Putamen (tissue), 1 donor: Measurements from ENCODE around the gene ALOX5.
"Not testable (repeated sequence)": the region's sequence is repeated elsewhere in the genome, so short reads cannot be mapped to it uniquely, and the experiment has no call there.

Source experiments
- DNase-seq: peaks from one replicate; pipeline ENCODE4 v3.0.0-alpha.2; 2016; ENCODE audit warnings: low spot score

Gene ALOX5

DNA sequence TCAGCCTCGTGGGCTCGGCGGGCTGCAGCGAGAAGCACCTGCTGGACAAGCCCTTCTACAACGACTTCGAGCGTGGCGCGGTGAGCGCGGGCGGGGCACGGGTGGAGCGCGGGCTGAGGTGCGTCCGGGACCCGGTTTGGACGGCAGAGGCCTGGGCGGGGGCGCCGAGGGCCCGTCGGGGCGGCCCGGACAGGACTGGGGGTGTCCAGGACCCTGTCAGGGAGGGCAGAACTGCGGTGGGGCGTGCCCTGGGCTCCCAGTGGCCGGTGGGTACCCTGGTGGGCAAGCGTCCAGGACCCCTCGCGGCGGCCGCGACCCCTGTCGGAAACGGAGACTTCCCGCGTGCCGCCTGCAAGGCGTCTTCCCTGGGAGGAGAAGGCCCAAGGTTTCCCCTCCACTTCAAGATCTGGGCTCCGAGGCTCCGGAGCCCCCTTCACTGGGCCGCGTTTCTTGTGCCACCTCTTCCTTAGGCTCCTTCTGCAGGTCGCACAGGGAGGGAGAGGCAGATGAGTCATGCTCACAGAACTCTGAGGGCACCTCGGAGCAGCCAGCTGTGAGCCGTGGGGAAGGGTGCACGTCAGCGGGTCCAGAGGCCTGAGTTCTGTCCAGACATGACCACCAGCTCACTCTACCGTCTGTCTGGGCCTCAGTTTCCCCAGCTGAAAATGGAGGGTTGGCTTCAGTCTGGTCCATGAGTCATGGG, 485 bp downstream of the ALOX5 start:
- no peak for DNase-seq

DNA sequence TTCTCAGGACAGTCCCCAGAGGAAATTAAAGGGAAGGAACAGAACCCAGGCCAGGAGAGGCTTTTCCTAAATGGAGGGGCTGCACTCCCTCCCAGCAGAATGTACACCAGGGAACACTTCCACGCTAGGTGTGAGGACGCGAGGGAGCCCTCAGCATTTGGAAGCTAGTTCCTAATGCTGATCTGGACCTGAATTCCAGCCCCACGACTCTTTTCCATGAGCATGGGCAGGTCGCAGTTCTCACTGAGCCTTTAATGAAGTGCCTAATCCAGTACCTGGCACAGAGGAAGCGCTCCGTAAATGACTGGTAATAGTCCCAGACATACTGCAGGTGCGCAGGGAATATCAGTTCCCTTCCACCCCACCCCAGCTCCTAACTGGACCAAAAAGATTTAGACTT, 1.1 kb downstream of the ALOX5 start:
- no peak for DNase-seq

DNA sequence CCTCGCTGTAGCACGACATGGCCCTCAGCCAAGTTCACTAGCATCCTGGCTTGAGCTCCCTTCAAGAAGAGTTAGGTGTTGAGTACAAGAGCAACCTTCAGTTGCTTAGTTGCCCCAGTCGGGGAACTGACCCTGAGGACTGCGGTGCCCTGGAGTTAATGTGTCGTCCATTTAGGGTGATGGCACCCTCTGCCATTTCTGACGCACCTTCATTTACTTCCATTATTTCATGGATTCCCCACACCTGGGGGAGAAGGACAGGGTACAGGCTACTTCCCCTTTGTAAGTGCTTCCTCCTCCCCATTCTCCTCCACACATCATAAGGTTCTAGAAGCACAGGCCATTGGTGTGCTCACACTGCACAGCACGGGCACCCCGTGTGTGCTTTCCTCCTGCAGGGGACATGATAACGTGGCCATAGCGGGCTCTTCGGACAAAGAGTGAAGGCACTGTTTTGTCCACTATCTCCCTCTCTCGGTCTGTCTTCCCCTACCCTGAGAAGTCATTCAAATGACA, 1.8 kb downstream of the ALOX5 start:
- no peak for DNase-seq

DNA sequence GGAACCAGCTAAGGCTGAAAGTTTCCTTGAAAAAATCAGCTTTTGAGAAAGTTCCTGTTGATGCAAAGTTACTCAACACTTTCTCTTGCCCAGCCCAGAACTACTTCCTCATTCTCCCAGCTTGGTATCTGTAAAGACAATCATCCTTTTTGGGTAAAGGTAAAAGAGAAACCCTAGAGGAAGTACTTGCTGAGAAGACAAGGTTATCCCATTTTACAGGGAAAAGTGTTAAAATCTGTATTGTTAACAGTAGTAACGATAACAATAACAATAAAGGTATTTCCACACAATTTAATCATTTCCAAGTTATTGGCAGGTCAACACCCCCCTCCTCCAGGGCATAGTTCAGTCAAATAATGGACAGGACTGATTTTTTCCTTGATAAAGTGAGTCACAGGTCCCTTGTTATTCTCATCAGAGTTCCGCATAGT, 2.4 kb downstream of the ALOX5 start:
- no peak for DNase-seq

DNA sequence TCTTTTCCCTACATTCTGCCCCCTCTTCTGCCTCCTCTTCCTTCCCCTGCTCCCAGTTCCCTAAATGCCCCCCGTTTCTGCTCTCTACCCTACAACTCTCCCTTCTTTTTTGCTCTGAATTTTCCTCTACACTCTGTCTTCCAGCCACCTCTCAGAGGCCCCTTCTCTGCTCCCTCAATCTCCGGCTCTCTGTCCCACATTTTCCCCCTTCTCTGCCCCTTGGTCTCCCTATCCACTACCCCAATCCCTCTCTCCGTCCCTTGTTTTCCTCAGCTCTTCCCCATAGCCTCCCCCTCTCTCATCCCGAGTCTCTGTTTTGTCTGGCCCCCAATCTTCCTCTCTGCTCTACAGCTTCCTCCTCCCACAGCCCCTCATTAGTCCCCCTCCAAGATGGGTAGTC, 3.3 kb downstream of the ALOX5 start:
- DNase-seq: no peak

DNA sequence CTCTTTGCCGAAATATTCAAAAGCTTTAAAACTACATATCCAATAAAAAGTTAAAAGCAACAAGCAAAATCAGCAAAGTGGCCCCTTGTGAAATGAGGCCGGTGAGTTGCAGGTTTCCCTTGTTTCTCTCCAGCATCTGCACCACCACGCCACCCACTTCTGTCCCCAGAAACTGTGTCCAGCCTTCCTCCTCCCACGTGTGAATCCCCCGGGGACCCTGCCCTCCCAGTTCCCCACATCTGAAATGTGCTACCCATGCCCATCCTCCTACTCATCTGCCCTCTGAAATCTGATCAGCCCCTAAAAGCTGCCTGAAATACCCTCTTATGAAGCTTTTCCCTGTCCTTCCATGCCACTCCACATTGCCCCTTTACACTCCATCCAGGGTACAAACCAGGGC, 3.8 kb downstream of the ALOX5 start:
- DNase-seq: no peak

DNA sequence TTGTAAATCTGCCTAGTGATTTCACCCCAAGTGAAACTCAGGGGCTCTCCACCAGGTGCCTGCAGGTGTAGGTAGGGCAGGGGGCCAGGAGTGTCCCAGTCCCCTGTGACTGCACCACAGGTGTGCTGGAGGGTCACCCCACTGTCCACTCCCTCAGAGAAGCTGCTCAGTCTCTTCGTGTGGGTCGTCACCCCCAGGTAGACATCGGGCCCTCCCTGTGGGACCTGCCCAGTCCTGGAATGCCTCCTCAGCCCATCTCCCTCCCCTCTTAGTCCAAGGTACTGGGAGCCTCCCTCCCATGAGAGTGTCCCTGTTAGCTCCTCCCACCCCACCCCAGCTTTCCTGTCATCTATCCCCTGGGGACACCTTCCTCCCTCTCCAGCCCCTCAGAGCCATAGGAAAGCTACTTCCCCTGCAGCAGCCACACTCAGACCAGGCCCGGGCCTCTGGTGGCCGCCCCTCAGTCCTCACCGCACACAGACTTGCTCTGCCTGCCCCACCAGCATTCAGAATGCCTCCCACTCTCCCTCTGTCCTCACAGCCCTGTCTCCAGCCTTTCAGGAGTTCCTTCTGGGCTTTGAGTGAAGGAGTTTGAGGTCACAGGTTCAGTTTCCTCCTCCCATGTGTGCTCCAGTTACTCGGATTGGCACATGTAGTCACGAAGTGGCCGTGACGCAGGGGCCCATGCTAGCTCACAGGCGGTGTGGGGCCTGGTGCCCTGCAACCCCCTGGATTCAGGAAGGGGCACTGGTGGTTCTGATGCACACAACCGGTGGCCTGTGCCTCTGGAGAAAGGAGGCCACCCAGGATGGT, 5.1 kb downstream of the ALOX5 start:
- no peak for DNase-seq

DNA sequence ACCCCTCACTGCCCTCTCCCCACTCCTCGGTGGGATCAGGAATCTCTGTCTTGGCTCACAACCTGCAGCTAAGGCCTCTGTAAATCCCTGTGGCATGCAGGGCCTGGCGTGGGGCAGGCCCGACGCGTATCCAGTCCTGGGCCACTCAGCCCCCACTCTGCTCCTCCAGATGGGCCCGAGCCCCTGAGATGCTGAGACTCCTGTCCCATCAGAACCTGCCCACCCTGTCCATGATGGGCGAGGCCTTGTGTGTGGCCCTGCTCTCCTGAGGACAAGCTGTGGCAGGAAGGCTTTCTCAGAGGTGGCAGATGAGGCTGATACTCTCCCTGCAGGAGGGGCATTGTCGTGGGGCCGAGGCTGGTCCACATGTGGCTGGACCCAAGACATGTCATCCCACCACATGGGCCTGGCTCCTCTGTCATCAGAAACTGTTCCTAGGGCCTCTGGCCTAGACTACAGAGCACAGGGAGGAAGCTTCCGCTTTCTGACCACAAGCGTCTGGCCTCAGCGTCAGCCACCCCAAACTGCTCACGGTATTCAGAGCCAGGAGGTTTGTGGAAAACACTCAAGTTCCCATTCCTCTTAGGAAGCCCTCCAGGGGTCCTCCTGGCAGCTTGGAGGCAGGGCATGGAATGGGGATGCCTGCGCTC, 6.0 kb downstream of the ALOX5 start:
- DNase-seq: peak; percentile 34

DNA sequence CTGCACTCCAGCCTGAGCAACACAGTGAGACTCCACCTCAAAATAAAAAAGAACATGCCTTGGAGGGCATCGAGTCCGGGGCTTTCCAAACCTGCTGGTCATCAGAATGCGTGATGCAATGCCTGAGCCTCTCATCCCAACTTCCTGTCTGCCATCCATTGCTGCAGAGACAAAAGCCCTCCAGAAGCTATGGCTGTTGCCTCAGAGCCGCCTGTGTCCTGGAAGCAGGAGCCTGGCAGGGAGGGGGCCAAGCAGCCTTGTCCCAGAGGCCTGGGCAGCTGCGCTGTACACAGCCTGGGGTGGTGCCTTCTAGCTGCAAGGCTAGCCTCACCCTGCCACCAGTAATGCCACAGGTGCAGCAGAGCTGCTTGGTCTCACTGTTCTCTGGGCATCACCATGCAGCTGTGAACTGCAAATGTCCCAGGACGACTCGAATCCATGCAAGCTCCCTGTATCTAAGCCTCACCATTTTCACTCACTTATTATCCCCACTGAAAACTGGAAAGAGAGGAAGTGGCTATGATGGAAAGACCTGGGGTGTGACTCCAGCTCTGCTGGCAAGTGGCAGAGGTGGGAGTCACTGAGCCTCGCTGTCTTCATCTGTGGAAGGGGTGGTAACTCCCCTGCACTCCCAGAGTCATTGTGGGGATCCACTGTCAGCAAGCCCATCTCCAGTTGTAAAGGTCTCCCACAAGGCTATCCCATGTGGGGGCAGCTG, 7.0 kb downstream of the ALOX5 start:
- DNase-seq: no peak

DNA sequence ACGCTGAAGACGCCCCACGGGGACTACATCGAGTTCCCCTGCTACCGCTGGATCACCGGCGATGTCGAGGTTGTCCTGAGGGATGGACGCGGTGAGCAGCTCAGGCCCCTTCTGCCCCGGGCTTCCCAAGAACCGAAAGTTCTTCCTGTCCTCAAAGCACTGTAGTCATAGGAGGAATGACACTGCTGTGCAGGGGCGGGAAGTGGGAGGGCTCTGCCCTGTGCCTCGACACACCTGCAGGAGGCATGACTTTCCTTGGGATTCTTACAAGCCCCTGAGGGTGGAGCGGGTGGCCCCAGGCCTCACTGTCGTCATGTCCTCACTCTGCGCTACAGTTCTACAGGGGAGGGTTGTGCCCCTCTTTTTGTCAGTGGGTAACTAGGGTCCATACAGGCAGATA, 8.6 kb downstream of the ALOX5 start:
- no peak for DNase-seq

DNA sequence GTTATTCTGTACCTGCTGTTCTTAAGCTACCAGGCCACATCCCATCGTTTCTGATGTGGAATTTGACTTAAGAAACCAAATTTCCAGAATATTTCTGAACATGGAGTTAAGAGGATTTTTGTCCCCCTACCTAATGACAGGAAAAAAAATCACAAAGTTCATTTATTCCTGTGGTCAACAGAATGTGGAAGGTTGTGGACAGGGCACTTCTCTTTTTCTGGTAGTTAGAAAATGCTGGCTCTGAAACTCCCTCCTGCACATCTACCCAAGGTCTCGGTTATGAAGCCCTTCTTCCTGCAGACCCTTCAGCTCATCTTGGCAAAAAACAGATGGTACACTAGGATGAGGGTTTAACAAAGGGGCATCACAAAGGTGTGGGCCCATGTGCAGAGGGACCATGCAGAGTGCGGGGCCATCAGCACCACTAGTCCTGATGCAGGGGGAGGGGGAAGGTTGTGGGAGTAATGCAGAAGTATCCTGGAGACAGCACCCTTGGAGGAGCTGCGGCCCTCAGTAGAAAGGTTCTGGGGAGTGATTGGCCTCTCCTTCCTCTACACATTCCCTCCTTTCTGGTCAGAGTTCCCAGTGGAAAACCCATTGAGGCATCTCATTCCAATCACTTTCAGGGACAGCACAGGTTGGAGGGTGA, 9.8 kb downstream of the ALOX5 start:
- DNase-seq: no peak

DNA sequence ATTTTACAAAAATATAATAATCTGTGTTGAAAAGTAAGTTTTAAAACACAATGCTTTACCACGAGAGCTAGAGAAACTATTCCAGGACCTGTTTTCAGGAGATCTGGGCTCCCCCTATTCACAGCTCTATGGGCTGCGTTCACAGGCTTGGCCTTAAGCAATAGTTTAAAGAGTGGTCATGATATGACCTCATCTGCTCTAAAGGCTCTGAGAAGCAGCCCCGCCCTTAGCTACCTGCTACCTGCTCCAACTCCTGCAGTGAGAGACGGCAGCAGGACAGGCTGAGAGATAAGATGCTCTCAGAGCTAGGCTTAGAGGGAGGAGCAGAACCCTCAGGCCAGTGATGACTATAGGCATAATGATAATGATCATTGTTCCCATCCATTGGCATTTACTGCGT, 12.6 kb downstream of the ALOX5 start:
- no peak for DNase-seq

DNA sequence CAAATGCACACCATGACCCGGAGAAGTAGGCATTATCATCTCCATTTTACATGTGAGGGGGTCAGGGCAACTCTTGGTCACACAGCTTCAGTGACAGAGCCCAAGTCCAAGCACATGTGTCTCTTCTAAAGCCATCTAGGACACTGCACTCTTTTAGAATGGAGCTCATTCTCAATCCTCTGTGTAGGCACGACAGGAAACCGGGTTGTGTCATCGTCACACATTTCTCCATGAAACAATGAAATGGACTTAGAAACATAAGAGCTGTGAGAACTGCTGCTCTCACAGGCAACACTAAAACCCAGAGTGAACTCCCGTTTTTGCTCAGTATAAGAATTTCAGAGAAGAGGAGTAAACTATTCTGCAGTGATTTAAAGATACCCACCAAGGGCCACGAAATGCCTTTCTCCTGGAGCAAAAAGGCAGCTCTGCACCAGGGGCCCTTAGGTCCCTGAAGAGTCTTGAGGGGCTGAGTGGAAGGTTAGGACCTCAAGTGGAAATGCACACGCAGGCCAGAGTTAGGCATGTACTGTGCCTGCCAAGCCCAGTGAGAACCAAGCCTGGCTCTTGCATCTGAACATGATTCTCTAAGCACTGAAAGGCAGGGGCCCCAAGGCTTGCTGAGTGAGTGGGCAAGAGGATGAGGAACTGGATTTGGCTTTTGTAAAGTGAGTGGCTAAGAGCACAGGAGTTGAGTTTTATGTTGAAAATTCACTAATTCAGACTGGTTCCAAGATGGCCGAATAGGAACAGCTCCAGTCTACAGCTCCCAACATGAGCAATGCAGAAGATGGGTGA, 13.3 kb downstream of the ALOX5 start:
- no peak for DNase-seq

DNA sequence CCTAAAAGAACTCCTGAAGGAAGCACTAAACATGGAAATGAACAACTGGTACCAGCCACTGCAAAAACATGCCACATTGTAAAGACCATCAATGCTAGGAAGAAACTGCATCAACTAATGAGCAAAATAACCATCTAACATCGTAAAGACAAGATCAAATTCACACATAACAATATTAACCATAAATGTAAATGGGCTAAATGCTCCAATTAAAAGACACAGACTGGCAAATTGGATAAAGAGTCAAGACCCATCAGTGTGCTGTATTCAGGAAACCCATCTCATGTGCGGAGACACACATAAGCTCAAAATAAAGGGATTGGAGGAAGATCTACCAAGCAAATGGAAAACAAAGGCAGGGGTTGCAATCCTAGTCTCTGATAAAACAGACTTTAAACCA, 15.7 kb downstream of the ALOX5 start:
- not testable (repeated sequence) for DNase-seq

DNA sequence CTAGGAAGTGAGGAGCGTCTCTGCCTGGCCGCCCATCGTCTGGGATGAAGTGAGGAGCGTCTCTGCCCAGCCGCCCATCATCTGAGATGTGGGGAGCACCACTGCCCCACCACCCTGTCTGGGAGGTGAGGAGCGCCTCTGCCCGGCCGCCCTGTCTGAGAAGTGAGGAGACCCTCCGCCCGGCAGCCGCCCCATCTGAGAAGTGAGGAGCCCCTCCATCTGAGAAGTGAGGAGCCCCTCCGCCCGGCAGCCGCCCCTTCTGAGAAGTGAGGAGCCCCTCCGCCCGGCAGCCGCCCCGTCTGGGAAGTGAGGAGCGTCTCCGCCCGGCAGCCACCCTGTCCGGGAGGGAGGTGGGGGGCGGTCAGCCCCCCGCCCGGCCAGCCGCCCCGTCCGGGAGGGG, 17.6 kb downstream of the ALOX5 start:
- not testable (repeated sequence) for DNase-seq

DNA sequence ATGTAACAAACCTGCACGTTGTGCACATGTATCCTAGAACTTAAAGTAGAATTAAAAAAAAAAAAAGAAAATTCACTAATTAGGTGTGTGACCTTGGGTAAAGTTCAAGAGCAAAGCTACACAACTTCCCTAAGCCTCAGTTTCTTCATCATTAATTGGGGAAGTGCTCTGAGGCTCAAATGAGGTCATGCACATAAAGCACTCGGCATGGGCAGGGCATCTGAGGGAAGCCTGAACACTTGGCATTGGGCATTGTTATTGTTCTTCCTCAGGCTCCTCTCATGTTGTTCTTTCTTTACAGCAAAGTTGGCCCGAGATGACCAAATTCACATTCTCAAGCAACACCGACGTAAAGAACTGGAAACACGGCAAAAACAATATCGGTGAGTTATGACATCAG, 21.5 kb downstream of the ALOX5 start:
- DNase-seq: no peak

DNA sequence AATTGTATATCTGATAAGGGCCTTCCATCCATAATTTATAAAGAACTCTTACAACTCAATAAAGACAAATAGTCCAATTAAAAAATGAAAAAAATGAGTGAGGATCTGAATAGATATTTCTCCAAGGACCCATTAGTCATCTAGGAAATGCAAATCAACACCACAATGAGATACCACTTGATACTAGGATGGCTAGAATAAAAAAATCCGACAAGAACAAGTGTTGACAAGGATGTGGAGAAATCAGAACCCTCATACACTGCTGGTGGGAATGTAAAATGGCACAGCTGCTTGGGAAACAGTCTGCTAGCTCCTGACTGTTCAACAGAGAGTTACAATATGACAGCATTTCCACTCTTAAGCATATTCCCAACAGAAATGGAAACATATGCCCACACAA, 24.6 kb downstream of the ALOX5 start:
- DNase-seq: no peak

DNA sequence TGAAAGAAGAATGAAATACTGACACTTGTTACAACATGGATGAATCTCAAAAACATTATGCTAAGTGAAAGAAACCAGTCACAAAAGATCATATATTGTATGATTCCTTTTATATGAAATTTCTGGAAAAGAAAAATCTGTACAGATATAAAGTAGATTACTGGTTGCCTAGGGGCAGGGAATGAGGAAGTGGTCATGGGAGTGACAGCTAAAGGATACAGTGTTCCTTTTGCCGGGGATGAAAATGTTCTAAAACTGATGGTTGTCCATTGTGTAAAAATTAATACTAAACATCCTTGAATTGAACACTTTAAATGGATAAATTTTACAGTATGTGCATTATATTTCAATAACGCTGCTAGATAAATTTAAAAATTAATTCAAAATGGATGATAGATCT, 25.1 kb downstream of the ALOX5 start:
- no peak for DNase-seq

DNA sequence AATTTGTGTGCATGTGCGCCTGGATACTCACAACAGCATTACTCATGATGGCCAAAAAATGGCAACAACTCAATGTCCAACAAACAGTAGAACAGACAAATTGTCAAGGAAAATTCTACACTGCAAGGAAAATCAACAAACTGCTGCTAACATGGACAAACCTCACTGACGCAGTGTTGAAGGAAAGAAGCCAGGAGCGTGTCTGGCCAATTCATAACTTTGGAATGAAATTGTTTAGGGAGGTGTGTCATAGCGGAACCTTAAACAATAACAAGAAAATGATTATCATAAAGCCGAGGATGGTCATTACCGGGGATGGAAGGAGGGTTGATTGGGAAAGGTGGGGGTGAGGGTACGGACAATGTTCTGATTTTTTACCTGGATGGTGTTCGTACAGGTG, 29.1 kb downstream of the ALOX5 start:
- no peak for DNase-seq

DNA sequence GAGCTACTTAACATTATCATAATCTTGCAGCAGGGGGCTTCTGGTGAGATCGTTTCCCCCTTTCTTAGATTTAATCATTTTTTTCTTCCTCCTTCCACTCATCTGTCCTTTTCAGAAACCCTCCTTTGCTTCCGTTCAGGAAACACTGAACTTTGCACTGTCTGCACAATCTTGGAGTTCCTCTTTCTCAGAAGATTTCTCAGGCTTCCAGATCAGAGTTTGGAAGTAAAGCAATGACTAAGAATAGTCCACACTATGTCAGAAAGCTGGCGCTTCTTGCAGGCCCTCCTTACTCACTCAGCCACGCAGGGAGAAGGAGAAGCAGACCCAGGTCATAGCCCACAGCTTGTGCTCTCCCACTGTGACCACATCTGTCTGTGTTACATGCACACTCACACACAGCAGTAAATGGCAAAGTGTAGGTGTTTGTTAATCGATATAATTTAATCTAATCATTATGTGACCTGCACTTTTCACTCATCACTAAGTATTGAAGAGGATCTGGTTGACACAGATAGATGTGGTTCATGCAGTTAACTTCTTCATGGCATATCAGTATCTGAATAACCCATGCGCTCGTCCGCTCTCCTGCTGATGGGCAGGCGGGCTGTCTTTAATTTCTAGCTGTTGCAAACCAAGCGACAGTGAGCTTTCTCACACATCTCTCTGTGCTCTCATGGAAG, 30.2 kb downstream of the ALOX5 start:
- DNase-seq: peak; percentile 27
